GM12874 (cell line): ENCODE results near the gene PTPRK.

Experiments
- CTCF ChIP-seq: IDR thresholded peaks from 2 replicates; pipeline ENCODE4 v1.5.1; 2011; ENCODE audit warnings: low read depth, mild to moderate bottlenecking, control low read depth, low read length, moderate library complexity; ENCODE audit not compliant: insufficient read depth

Gene PTPRK

GRCh38 chr6:128032042-128032441 is 488.4 kb downstream of the PTPRK start:
- TF ChIP-seq CTCF = no peak

DNA sequence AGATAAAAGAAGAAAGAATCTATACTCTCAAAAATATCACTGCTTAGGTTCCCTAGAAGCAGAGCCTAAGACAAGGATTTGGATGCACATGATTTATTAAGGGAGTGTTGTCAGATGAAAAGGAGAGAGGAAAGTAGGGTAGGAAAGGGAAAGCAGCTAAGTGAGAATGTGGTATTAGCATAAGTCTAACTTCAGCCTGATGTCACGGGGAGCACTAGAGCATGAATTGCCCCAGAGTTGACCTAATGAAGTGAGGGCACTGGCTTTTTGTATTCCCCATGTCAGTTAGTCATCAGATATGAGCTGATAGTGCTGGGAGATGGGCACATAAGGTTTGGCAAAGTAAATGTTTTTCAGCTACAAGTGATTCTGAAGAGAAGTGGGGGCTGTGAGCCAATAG is 490.6 kb downstream of the PTPRK start:
- no peak for TF ChIP-seq CTCF

DNA sequence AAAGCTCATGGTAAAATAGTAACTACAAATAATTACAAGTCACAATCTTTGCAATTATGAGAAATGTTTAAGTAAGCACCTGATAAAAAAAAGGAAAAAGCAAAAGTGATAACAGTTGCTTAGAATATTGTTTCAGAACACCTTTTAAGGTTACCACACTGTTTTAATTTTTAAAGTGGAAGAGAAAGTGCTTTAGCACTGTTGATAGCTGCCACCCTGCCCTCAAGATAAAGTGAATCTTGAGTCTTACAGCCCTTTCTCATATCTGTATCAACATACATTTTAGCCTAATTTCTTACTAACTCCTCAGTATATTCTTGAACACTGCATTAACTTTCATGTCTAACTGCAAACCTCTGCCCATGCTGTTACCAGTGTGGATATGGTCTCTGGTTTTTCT is 492.2 kb downstream of the PTPRK start:
- no peak for TF ChIP-seq CTCF

GRCh38 chr6:128025478-128025877 is 494.9 kb downstream of the PTPRK start:
- no peak for TF ChIP-seq CTCF

DNA sequence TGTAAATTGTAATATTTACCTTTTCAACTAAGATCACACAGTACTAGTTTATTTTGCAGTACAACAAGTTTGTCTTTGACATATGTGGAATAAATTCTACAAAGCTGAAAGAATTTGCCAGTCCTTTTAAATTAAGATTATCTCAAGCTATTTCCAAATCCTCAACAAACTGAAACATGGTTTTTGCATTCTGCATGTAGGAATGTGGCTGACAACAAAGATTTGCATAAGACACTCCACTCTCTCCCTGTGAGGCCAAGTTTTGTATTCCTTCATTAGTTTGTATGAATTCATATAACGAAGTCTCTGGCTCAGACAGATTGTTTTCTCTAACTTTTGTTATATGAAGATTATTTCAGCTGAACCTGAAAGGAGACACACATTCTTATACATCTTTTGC is 495.4 kb downstream of the PTPRK start:
- no peak for TF ChIP-seq CTCF

GRCh38 chr6:128024046-128024445 is 496.4 kb downstream of the PTPRK start:
- no peak for TF ChIP-seq CTCF

DNA sequence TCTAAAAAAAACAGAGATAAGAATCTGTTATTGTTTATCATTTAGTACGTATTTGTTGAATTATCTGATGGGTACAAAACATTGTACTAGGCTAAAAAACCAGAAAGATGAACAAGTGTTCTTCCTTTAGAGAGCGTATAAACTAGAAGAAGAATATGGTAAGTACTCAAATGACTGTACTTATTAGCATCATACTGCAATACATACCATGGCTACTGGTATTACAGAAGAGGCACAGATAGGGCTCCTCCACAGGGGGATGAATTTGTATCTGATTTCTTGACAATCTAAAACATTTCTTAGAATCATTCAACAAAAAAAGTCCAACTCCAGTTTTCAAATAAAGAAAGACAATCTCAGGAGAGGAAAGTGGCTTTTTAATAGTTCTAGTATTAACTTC is 501.6 kb downstream of the PTPRK start:
- TF ChIP-seq CTCF = no peak

DNA sequence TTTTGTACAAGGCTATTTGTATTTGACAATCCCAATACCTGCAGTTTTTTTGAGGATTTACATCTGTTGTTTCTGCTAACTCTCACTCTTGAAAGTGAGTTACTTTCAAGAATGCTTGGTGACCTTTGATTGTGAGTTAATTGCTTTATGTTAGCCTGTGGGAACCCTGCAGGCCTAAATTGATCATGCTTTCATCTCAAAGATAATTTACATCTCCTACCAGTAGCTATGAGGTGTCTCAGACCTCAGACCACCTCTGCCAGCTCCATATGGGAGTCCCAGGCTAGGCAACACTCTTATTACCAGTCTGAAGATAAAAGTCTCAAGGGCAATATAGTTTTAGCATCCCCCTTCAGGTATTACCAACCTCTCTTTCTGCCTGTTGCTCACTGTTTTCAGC is 503.1 kb downstream of the PTPRK start:
- TF ChIP-seq CTCF = no peak
